Mucosa of gallbladder (tissue), 1 donor: ENCODE measurements around the gene GTF2I. TPM values are rescaled to one million over a fixed set of nuclear protein-coding genes. Genes with fewer than 3 reads are reported as not detected.
"Not testable (repeated sequence)": the region's sequence is repeated elsewhere in the genome, so short reads cannot be mapped to it uniquely, and the experiment has no call there.

Source experiments
- DNase-seq: peaks from one replicate; pipeline ENCODE4 v3.0.0-alpha.2; 2020; ENCODE audit warnings: low spot score
- total RNA-seq: library from RNA; stranded (reverse); gene quantifications from one replicate; pipeline ENCODE4 v1.2.1, GENCODE V29; 2021
- donor health status: DM: no; HTN: no; CAD: no.

The GTF2I gene
- total RNA-seq, 1 donor from 2014 or later: 345 TPM

GRCh38 chr7:74773760-74774750 is 116.5 kb downstream of the GTF2I start, which contains the start of gene NCF1:
Gene NCF1, plus strand, starts transcription at chr7:74774011. Its CDS starts 21 bp downstream, at chr7:74774032.
- DNase-seq: not testable (repeated sequence)

DNA sequence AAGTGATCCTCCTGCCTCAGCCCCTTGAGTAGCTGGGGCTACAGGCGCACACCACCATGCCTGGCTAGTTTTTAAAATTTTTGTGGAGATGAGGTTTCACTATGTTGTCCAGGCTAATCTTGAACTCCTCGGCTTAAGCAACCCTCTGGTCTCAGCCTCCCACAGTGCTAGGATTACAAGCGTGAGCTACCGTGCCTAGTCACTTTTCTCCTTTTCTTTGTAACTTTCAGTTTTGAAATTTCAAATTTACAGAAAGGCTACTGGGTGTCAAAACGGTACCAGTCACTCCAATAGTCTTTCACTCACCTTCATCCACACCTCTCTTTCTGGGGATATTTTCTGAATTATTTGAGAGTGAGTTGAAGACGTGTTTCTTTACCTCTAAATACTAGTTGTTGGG is 117.6 kb downstream of the GTF2I start:
- not testable (repeated sequence) for DNase-seq

- DNase-seq: not testable (repeated sequence)
These were observed 121.5 kb downstream of the GTF2I start for GRCh38 chr7:74779053-74779452.

GRCh38 chr7:74781746-74782145 is 124.2 kb downstream of the GTF2I start:
- DNase-seq: not testable (repeated sequence)

DNA sequence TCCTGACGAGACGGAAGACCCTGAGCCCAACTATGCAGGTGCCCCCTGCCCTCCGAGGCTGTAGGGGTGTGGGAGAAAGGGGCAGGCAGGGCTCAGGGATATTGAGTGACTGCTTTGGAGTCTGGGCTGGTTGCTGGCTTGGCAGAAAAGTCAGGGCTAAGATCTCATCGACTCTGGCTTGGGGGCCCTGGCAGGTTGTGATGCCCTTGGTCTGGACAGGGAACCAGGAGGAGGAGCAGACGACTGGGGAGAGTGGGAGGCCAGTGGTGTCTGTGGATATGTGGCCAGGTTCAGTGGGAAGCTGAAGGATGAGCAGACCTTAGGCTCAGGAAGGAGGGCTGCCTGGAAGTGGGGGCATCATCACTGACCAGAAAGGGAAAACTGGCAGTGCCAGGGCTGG is 126.1 kb downstream of the GTF2I start:
- not testable (repeated sequence) for DNase-seq

- DNase-seq: peak; percentile 97
These were observed 131.0 kb downstream of the GTF2I start for GRCh38 chr7:74788369-74789150.

DNA sequence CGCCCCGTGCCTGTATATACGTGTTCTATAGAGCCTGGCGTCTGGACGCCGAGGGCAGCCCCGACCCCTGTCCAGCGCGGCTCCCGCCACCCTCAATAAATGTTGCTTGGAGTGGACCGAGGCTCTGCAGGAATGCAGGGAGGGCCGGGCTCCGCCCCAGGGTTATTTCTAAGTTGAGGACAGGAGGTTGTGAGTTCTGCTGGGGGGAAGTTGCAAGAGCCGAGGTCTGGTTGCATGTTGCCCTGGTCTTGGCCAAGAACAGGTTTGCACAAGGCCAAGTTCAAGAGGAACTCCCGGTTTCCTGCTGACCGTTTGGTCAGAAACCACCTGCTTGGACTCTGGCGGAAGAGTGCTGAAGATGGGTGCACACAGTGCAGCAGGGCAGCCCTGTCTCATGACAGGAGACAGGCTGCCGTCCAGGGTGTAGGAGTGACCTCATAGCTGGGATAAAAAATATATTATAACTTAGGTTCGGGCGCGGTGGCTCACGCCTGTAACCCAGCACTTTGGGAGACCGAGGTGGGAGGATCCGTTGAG is 131.8 kb downstream of the GTF2I start:
- not testable (repeated sequence) for DNase-seq

GRCh38 chr7:74797848-74798622 is 140.5 kb downstream of the GTF2I start:
- not testable (repeated sequence) for DNase-seq

GRCh38 chr7:74798644-74799043 is 141.1 kb downstream of the GTF2I start:
- DNase-seq: not testable (repeated sequence)

Other genes with a start within 250 kb of the GTF2I start
- gene GTF2IRD1, start 203.8 kb upstream of the GTF2I start, total RNA-seq: 28.9 TPM
- gene NCF1, start 116.3 kb downstream of the GTF2I start, total RNA-seq: 6.8 TPM
- gene GTF2IRD2, start 193.9 kb downstream of the GTF2I start, total RNA-seq: 17.1 TPM